ENCODE data around the gene WDR35. TPM values are rescaled to one million over a fixed set of nuclear protein-coding genes. Genes with fewer than 3 reads are reported as not detected.

WDR35 gene
- total RNA-seq, 1 experiment from 2014 or later, result 16.7 TPM

GRCh38 chr2:19883971-19884720, 105.8 kb downstream of the WDR35 start:
- Histone ChIP-seq H3K9ac (ENCODE audit: extremely low read depth, insufficient read length, low read length) (no peak overlapping the region), H2BK5ac (ENCODE audit: insufficient read length, low read length) (no peak overlapping the region), H3K79me1 (ENCODE audit: insufficient read depth, low read depth, low read length, poor library complexity, severe bottlenecking) (no peaks in the 10 kb centered on the region), H2BK15ac (ENCODE audit: low read depth, low read length) (no peak overlapping the region), H4K20me1 (ENCODE audit: control insufficient read depth, insufficient read depth, insufficient read length) (peaks cover 2% of the 10 kb centered on the region), H3K56ac (ENCODE audit: insufficient read length, low read depth, low read length) (no peak overlapping the region), H4K91ac (ENCODE audit: insufficient read length, low read depth, low read length) (no peak overlapping the region), H3K23ac (ENCODE audit: insufficient read length, low read depth, low read length) (no peak overlapping the region), H2BK12ac (ENCODE audit: insufficient read length, low read depth, low read length) (no peak overlapping the region), H4K5ac (ENCODE audit: insufficient read length, low read depth, low read length) (no peak overlapping the region), H3T11ph (ENCODE audit: low read length) (no peak overlapping the region), H3K4me2 (ENCODE audit: insufficient read depth, insufficient read length, low read length) (no peak overlapping the region), H3K9me3 (ENCODE audit: control insufficient read depth, low read depth, low read length) (no peaks in the 10 kb centered on the region), H3K27me3 (ENCODE audit: insufficient read depth, low read length) (no peaks in the 10 kb centered on the region), H2AK5ac (ENCODE audit: insufficient read length, low read length) (no peak overlapping the region), H3K79me2 (ENCODE audit: insufficient read depth, low read length) (no peaks in the 10 kb centered on the region), H3K4me1 (ENCODE audit: insufficient read depth, low read length) (no peaks in the 10 kb centered on the region), H2BK20ac (ENCODE audit: low read depth, low read length, poor library complexity, severe bottlenecking) (no peak overlapping the region), H2BK120ac (ENCODE audit: low read depth, low read length, poor library complexity, severe bottlenecking) (no peak overlapping the region), H3K23me2 (ENCODE audit: insufficient read length, low read depth, low read length, poor library complexity, severe bottlenecking) (no peaks in the 10 kb centered on the region), H3K4ac (ENCODE audit: low read depth, low read length) (no peak overlapping the region), H3K27ac (ENCODE audit: insufficient read length, low read depth, low read length) (no peak overlapping the region), H2AFZ (ENCODE audit: low read length) (no peak overlapping the region), H4K8ac (replicated peaks; ENCODE audit: insufficient read length, low read depth, low read length) (no peak overlapping the region), H3K18ac (ENCODE audit: insufficient read length, low read depth, low read length) (no peak overlapping the region), H3K14ac (ENCODE audit: insufficient read depth, low read length) (no peak overlapping the region)
- WGBS (ENCODE audit: extremely low coverage, insufficient read length, low lambda C conversion rate), result no CpG with 5 or more reads among the region's 8 CpGs
- TF ChIP-seq CTCF (conservative IDR thresholded peaks at IDR 0.05), result no peak
- H3K4me3 Mint-ChIP-seq, result no peak overlapping the region
- no peaks in the 10 kb centered on the region for H3K9me3 Mint-ChIP-seq
- H3K36me3 Mint-ChIP-seq (ENCODE audit: insufficient read depth in 1 of 3, low read depth in 3 of 3), result no peaks in the 10 kb centered on the region
- no peak for DNase-seq
- no peak overlapping the region for H3K27ac Mint-ChIP-seq
- peaks cover 0 to 5% of the 10 kb centered on the region in 2 experiments; a peak in 2 of 4 replicates for H3K4me1 Mint-ChIP-seq
- H3K27me3 Mint-ChIP-seq (ENCODE audit: low read depth), result peaks cover 14% of the 10 kb centered on the region

Measured in H9 (cell line).